ENCODE results near the gene G0S2. TPM values are rescaled to one million over a fixed set of nuclear protein-coding genes. Genes with fewer than 3 reads are reported as not detected.
A peak's percentile ranks its signal among the peaks of the same experiment; 100 is the strongest.

G0S2 gene
- total RNA-seq, 1 donor from 2014 or later = 5.9 TPM

GRCh38 chr1:209651138-209651587, 24.0 kb upstream of the G0S2 start:
- no peak for TF ChIP-seq EZH2 (IDR thresholded peaks at IDR 0.05; ENCODE audit: insufficient read depth, low read length)
- no peak for TF ChIP-seq CTCF (IDR thresholded peaks at IDR 0.05; ENCODE audit: insufficient read depth, low read depth, low read length)
- FAIRE-seq (peak; percentile 60), DNase-seq (ENCODE audit: low read depth) (peak; percentile 62)
- no peaks in the 10 kb centered on the region for H3K9me3 Mint-ChIP-seq (ENCODE audit: unreplicated experiment)
- Histone ChIP-seq H2AFZ (ENCODE audit: low read depth, low read length) (peak overlapping the region; percentile 15), H4K20me1 (ENCODE audit: insufficient read depth, low read length) (no peaks in the 10 kb centered on the region), H3K79me2 (ENCODE audit: insufficient read depth, low read length) (no peaks in the 10 kb centered on the region), H3K4me1 (ENCODE audit: insufficient read depth, low read length) (peaks cover 70% of the 10 kb centered on the region), H3K4me2 (ENCODE audit: low read length) (peak overlapping the region; percentile 35), H3K4me3 (ENCODE audit: insufficient read depth, low read depth, low read length) (no peak overlapping the region), H3K9ac (ENCODE audit: low read length) (no peak overlapping the region), H3K9me3 (ENCODE audit: insufficient read depth, low read depth, low read length) (no peaks in the 10 kb centered on the region), H3K27ac (ENCODE audit: low read depth, low read length) (peak overlapping the region; percentile 53), H3K27me3 (ENCODE audit: insufficient read depth, low read length) (no peaks in the 10 kb centered on the region), H3K36me3 (ENCODE audit: insufficient read depth, low read length) (no peaks in the 10 kb centered on the region)
- peak overlapping the region; percentile 82 for H3K27ac Mint-ChIP-seq (ENCODE audit: unreplicated experiment)
- H3K27me3 Mint-ChIP-seq (ENCODE audit: low read depth, unreplicated experiment) = peaks cover 6% of the 10 kb centered on the region
- no peak overlapping the region for H3K4me3 Mint-ChIP-seq (ENCODE audit: unreplicated experiment)
- H3K4me1 Mint-ChIP-seq (ENCODE audit: low read depth, unreplicated experiment) = peaks cover 67% of the 10 kb centered on the region
- H3K36me3 Mint-ChIP-seq (ENCODE audit: low read depth, unreplicated experiment) = no peaks in the 10 kb centered on the region

- no peaks in the 10 kb centered on the region for H3K9me3 ChIP-seq (ENCODE audit: insufficient read depth, low read depth, low read length)
- H3K4me2 ChIP-seq (ENCODE audit: low read length) = peak within 1 kb of the TSS; percentile 35
- peak within 1 kb of the TSS; percentile 53 for H3K27ac ChIP-seq (ENCODE audit: low read depth, low read length)
- H3K36me3 ChIP-seq (ENCODE audit: insufficient read depth, low read length) = no peaks in the 10 kb centered on the region
- Mint-ChIP-seq H3K4me3 (ENCODE audit: unreplicated experiment) (no peak within 1 kb of the TSS), H3K36me3 (ENCODE audit: low read depth, unreplicated experiment) (no peaks in the 10 kb centered on the region), H3K27me3 (ENCODE audit: low read depth, unreplicated experiment) (peaks cover 8% of the 10 kb centered on the region), H3K27ac (ENCODE audit: unreplicated experiment) (peak within 1 kb of the TSS; percentile 82), H3K4me1 (ENCODE audit: low read depth, unreplicated experiment) (peaks cover 56% of the 10 kb centered on the region), H3K9me3 (ENCODE audit: unreplicated experiment) (no peaks in the 10 kb centered on the region)
- no peak within 1 kb of the TSS for H3K4me3 ChIP-seq (ENCODE audit: insufficient read depth, low read depth, low read length)
- H2AFZ ChIP-seq (ENCODE audit: low read depth, low read length) = peak within 1 kb of the TSS; percentile 15
- H3K9ac ChIP-seq (ENCODE audit: low read length) = no peak within 1 kb of the TSS
- no peaks in the 10 kb centered on the region for H3K27me3 ChIP-seq (ENCODE audit: insufficient read depth, low read length)
- no peak for FAIRE-seq
- TF ChIP-seq EZH2 (IDR thresholded peaks at IDR 0.05; ENCODE audit: insufficient read depth, low read length) = no peak
- no peak for TF ChIP-seq CTCF (IDR thresholded peaks at IDR 0.05; ENCODE audit: insufficient read depth, low read depth, low read length)
- H3K4me1 ChIP-seq (ENCODE audit: insufficient read depth, low read length) = peaks cover 63% of the 10 kb centered on the region
- H4K20me1 ChIP-seq (ENCODE audit: insufficient read depth, low read length) = no peaks in the 10 kb centered on the region
- no peak for DNase-seq (ENCODE audit: low read depth)
- no peaks in the 10 kb centered on the region for H3K79me2 ChIP-seq (ENCODE audit: insufficient read depth, low read length)
These were observed 23.0 kb upstream of the G0S2 start, which contains the start of gene LAMB3 for GRCh38 chr1:209652121-209652735. Gene LAMB3 (minus strand): TSS chr1:209652425. CDS start chr1:209650944, 1,481 bp downstream.

- H4K20me1 ChIP-seq (ENCODE audit: insufficient read depth, low read length) = no peaks in the 10 kb centered on the region
- H3K27me3 Mint-ChIP-seq (ENCODE audit: low read depth, unreplicated experiment) = peaks cover 11% of the 10 kb centered on the region
- peaks cover 49% of the 10 kb centered on the region for H3K4me1 Mint-ChIP-seq (ENCODE audit: low read depth, unreplicated experiment)
- H3K4me2 ChIP-seq (ENCODE audit: low read length) = peak overlapping the region; percentile 28
- H3K79me2 ChIP-seq (ENCODE audit: insufficient read depth, low read length) = no peaks in the 10 kb centered on the region
- H3K36me3 Mint-ChIP-seq (ENCODE audit: low read depth, unreplicated experiment) = no peaks in the 10 kb centered on the region
- no peaks in the 10 kb centered on the region for H3K9me3 ChIP-seq (ENCODE audit: insufficient read depth, low read depth, low read length)
- H3K9me3 Mint-ChIP-seq (ENCODE audit: unreplicated experiment) = no peaks in the 10 kb centered on the region
- H3K27ac ChIP-seq (ENCODE audit: low read depth, low read length) = no peak overlapping the region
- H3K4me1 ChIP-seq (ENCODE audit: insufficient read depth, low read length) = peaks cover 63% of the 10 kb centered on the region
- no peak for TF ChIP-seq CTCF (IDR thresholded peaks at IDR 0.05; ENCODE audit: insufficient read depth, low read depth, low read length)
- no peak for TF ChIP-seq EZH2 (IDR thresholded peaks at IDR 0.05; ENCODE audit: insufficient read depth, low read length)
- H3K27ac Mint-ChIP-seq (ENCODE audit: unreplicated experiment) = no peak overlapping the region
- H3K27me3 ChIP-seq (ENCODE audit: insufficient read depth, low read length) = no peaks in the 10 kb centered on the region
- H2AFZ ChIP-seq (ENCODE audit: low read depth, low read length) = no peak overlapping the region
- H3K36me3 ChIP-seq (ENCODE audit: insufficient read depth, low read length) = no peaks in the 10 kb centered on the region
- H3K4me3 ChIP-seq (ENCODE audit: insufficient read depth, low read depth, low read length) = no peak overlapping the region
- no peak for FAIRE-seq
- no peak overlapping the region for H3K4me3 Mint-ChIP-seq (ENCODE audit: unreplicated experiment)
- peak; percentile 67 for DNase-seq (ENCODE audit: low read depth)
- H3K9ac ChIP-seq (ENCODE audit: low read length) = no peak overlapping the region
These were observed 22.3 kb upstream of the G0S2 start for GRCh38 chr1:209652873-209653401.
